Ishikawa (cell line): ENCODE measurements around the gene WDR5B.

Experiments
- CEBPB ChIP-seq: IDR thresholded peaks from 2 replicates; pipeline ENCODE4 v1.6.1; 2012
- CREB1 ChIP-seq: IDR thresholded peaks from 2 replicates; pipeline ENCODE4 v1.6.1; 2012; ENCODE audit warnings: low read depth
- EGR1 ChIP-seq: IDR thresholded peaks from 2 replicates; pipeline ENCODE4 v1.6.1; 2012
- EP300 ChIP-seq: IDR thresholded peaks from 2 replicates; pipeline ENCODE4 v1.6.1; 2012; ENCODE audit warnings: borderline replicate concordance
- FOXM1 ChIP-seq: IDR thresholded peaks from 2 replicates; pipeline ENCODE4 v1.6.1; 2012; ENCODE audit warnings: low read depth, borderline replicate concordance
- MAX ChIP-seq: IDR thresholded peaks from 2 replicates; pipeline ENCODE4 v1.6.1; 2012
- NFIC ChIP-seq: IDR thresholded peaks from 2 replicates; pipeline ENCODE4 v1.6.1; 2012
- RAD21 ChIP-seq: IDR thresholded peaks from 2 replicates; pipeline ENCODE4 v1.6.1; 2012; ENCODE audit warnings: low read depth
- REST ChIP-seq: IDR thresholded peaks from 2 replicates; pipeline ENCODE4 v1.6.1; 2012; ENCODE audit warnings: low read depth, mild to moderate bottlenecking
- TAF1 ChIP-seq: IDR thresholded peaks from 2 replicates; pipeline ENCODE4 v1.6.1; 2012; ENCODE audit warnings: low read depth, mild to moderate bottlenecking
- TCF12 ChIP-seq: IDR thresholded peaks from 2 replicates; pipeline ENCODE4 v1.6.1; 2012; ENCODE audit warnings: low read depth
- TEAD4 ChIP-seq: IDR thresholded peaks from 2 replicates; pipeline ENCODE4 v1.6.1; 2012
- USF1 ChIP-seq: IDR thresholded peaks from 2 replicates; pipeline ENCODE4 v1.6.1; 2012
- YY1 ChIP-seq: IDR thresholded peaks from 2 replicates; pipeline ENCODE4 v1.6.1; 2012; ENCODE audit warnings: low read depth
- ZBTB7A ChIP-seq: IDR thresholded peaks from 2 replicates; pipeline ENCODE4 v1.6.1; 2012; ENCODE audit warnings: low read depth

WDR5B gene

GRCh38 chr3:122457706-122458105 lies 41.8 kb upstream of the WDR5B start:
- TF ChIP-seq TAF1 (no peak), USF1 (no peak), CEBPB (no peak), MAX (no peak), YY1 (no peak), REST (no peak), EGR1 (no peak), CREB1 (no peak), EP300 (no peak), FOXM1 (no peak), TEAD4 (no peak), TCF12 (no peak), NFIC (no peak)

GRCh38 chr3:122456074-122456473 lies 40.2 kb upstream of the WDR5B start:
- TF ChIP-seq EGR1: no peak
- TF ChIP-seq FOXM1: no peak
- no peak for TF ChIP-seq RAD21
- TF ChIP-seq NFIC: no peak
- TF ChIP-seq TEAD4: no peak
- TF ChIP-seq TAF1: no peak
- TF ChIP-seq USF1: no peak
- no peak for TF ChIP-seq REST
- no peak for TF ChIP-seq CREB1
- TF ChIP-seq TCF12: no peak
- TF ChIP-seq YY1: no peak
- TF ChIP-seq EP300: no peak
- no peak for TF ChIP-seq MAX
- no peak for TF ChIP-seq ZBTB7A
- TF ChIP-seq CEBPB: no peak

- TF ChIP-seq MAX: no peak
- no peak for TF ChIP-seq YY1
- TF ChIP-seq EP300: no peak
- TF ChIP-seq REST: no peak
- no peak for TF ChIP-seq TAF1
- no peak for TF ChIP-seq CREB1
- no peak for TF ChIP-seq NFIC
- no peak for TF ChIP-seq TEAD4
- TF ChIP-seq ZBTB7A: no peak
- TF ChIP-seq FOXM1: no peak
- TF ChIP-seq RAD21: no peak
- no peak for TF ChIP-seq EGR1
- TF ChIP-seq TCF12: no peak
- no peak for TF ChIP-seq CEBPB
- TF ChIP-seq USF1: no peak
These were observed 35.5 kb upstream of the WDR5B start for GRCh38 chr3:122451371-122451770.
